ENCODE measurements around the gene TCF12. TPM values are rescaled to one million over a fixed set of nuclear protein-coding genes. Genes with fewer than 3 reads are reported as not detected.

Gene TCF12
- total RNA-seq, 4 donors from 2014 or later = 108 to 177 (median 148) TPM

GRCh38 chr15:57130956-57131355, 212.5 kb downstream of the TCF12 start:
- H3K4me3 ChIP-seq = no peak overlapping the region
- TF ChIP-seq POLR2A (IDR thresholded peaks at IDR 0.05; ENCODE audit: low read depth) (no peak), CTCF (IDR thresholded peaks at IDR 0.05) (no peak), EP300 (IDR thresholded peaks at IDR 0.05) (no peak), POLR2AphosphoS5 (IDR thresholded peaks at IDR 0.05) (no peak)
- H3K4me1 ChIP-seq = peaks cover 16 to 32% (median 27%) of the 10 kb centered on the region in 4 donors
- intact Hi-C loops (cut with DNase I) = no loop called here
- H3K27me3 ChIP-seq = no peaks in the 10 kb centered on the region
- DNase-seq (ENCODE audit: extremely low spot score) = no peak
- no peaks in the 10 kb centered on the region for H3K36me3 ChIP-seq
- WGBS = 89% methylated on average over 4 of the region's 4 CpGs
- H3K9me3 ChIP-seq = no peaks in the 10 kb centered on the region
- H3K27ac ChIP-seq (replicated peaks in 1 of 4) = no peak overlapping the region

GRCh38 chr15:57133127-57133968, 214.9 kb downstream of the TCF12 start:
- intact Hi-C loops (cut with DNase I) = no loop called here
- WGBS = 72% methylated on average over 9 of the region's 9 CpGs
- no peak for DNase-seq (ENCODE audit: extremely low spot score)
- Histone ChIP-seq H3K4me3 (no peak overlapping the region), H3K27ac (replicated peaks in 1 of 4) (no peak overlapping the region), H3K9me3 (no peaks in the 10 kb centered on the region), H3K4me1 (peaks cover 24 to 42% (median 37%) of the 10 kb centered on the region in 4 donors), H3K27me3 (no peaks in the 10 kb centered on the region), H3K36me3 (no peaks in the 10 kb centered on the region)
- TF ChIP-seq POLR2A (IDR thresholded peaks at IDR 0.05; ENCODE audit: low read depth) = no peak
- TF ChIP-seq EP300 (IDR thresholded peaks at IDR 0.05) = no peak
- TF ChIP-seq POLR2AphosphoS5 (IDR thresholded peaks at IDR 0.05) = no peak
- TF ChIP-seq CTCF (IDR thresholded peaks at IDR 0.05) = no peak

- no peaks in the 10 kb centered on the region for H3K27me3 ChIP-seq
- H3K36me3 ChIP-seq = no peaks in the 10 kb centered on the region
- no peaks in the 10 kb centered on the region for H3K9me3 ChIP-seq
- H3K27ac ChIP-seq (replicated peaks in 1 of 4) = no peak overlapping the region
- peaks cover 24 to 47% (median 40%) of the 10 kb centered on the region in 4 donors for H3K4me1 ChIP-seq
- DNase-seq (ENCODE audit: extremely low spot score) = no peak
- intact Hi-C loops (cut with DNase I) = no loop called here
- TF ChIP-seq POLR2AphosphoS5 (IDR thresholded peaks at IDR 0.05) (no peak), POLR2A (IDR thresholded peaks at IDR 0.05; ENCODE audit: low read depth) (no peak), EP300 (IDR thresholded peaks at IDR 0.05) (no peak), CTCF (IDR thresholded peaks at IDR 0.05) (no peak)
- no peak overlapping the region for H3K4me3 ChIP-seq
- WGBS = 86% methylated on average over 4 of the region's 4 CpGs
Measured at GRCh38 chr15:57134071-57134605, 215.7 kb downstream of the TCF12 start.

- intact Hi-C loops (cut with DNase I) = loop anchor here (5.0 kb wide), 1 partner anchor 218 kb away; the partner anchor contains the start of gene TCF12
- Histone ChIP-seq H3K36me3 (no peaks in the 10 kb centered on the region), H3K27ac (replicated peaks in 1 of 4) (no peak overlapping the region), H3K27me3 (no peaks in the 10 kb centered on the region), H3K4me1 (peaks cover 24 to 47% (median 40%) of the 10 kb centered on the region in 4 donors), H3K4me3 (no peak overlapping the region), H3K9me3 (no peaks in the 10 kb centered on the region)
- TF ChIP-seq CTCF (IDR thresholded peaks at IDR 0.05) (no peak), EP300 (IDR thresholded peaks at IDR 0.05) (no peak), POLR2AphosphoS5 (IDR thresholded peaks at IDR 0.05) (no peak), POLR2A (IDR thresholded peaks at IDR 0.05; ENCODE audit: low read depth) (no peak)
- no peak for DNase-seq (ENCODE audit: extremely low spot score)
Measured at GRCh38 chr15:57134851-57135250, 216.4 kb downstream of the TCF12 start.

Measured in esophagus muscularis mucosa (tissue), 4 donors.